Measurements from ENCODE around the gene SLC4A4.
"Not testable (repeated sequence)": the region's sequence is repeated elsewhere in the genome, so short reads cannot be mapped to it uniquely, and the experiment has no call there.

SLC4A4 gene

DNA sequence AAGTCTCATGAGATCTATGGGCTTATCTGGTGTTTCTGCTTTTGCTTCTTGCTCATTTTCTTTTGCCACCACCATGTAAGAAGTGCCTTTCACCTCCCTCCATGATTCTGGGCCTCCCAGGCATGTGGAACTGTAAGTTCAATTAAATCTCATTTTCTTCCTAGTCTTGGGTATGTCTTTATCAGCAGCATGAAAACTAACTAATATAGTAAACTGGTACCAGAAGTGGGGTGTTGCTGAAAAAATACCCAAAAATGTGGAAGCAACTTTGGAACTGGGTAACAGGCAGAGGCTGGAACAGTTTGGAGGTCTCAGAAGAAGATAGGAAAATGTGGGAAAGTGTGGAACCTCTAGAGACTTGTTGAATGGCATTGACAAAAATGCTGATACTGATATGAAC lies 70.1 kb downstream of the SLC4A4 start:
- DNase-seq (ENCODE audit: low read depth in 2 of 2), result not testable (repeated sequence)

GRCh38 chr4:71411981-71412380 lies 73.2 kb downstream of the SLC4A4 start:
- DNase-seq (ENCODE audit: low read depth in 2 of 2), result no peak

GRCh38 chr4:71415491-71415890 lies 76.7 kb downstream of the SLC4A4 start:
- DNase-seq (ENCODE audit: low read depth in 2 of 2), result no peak

DNA sequence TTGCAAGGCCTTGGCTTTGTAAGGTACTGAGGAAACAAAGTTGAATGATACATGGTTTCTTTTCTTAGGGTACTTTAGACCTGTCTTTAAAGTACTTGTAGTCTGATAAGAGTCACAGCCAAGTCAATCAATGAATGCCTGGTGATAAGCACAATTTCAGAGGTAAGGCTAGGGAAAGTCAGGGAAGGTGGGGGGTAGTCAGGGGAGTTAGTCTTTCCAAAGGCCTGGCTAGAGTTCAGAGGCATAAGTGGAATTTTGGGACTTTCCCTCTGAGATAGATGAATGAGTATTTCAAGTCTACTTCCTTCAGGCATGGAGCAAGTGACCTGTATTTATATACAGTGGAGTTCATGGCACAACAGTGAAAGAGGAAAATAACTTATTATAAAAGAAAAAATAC lies 78.3 kb downstream of the SLC4A4 start:
- DNase-seq (ENCODE audit: low read depth in 2 of 2), result no peak

GRCh38 chr4:71426381-71427042 lies 87.7 kb downstream of the SLC4A4 start:
- DNase-seq (ENCODE audit: low read depth in 2 of 2), result no peak

DNA sequence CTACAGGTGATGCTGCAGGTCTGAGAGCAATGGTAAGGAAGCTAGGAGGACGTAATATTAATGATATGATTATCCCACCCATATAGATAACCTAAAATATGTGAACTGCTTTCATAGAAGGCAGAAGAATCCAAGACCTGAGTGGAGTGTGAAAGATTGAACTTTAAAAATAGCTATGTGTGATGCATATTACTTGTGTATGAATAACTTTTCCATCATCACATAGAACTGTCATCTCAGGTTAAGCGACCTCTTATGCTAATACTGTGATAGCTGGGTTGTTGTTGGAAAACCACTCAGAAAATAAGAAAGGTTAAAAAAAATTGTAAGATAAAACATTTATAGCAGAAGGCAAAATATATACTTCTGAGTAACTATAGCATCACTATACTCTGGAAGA lies 90.3 kb downstream of the SLC4A4 start:
- DNase-seq (ENCODE audit: low read depth in 2 of 2), result no peak

- no peak for DNase-seq (ENCODE audit: low read depth in 2 of 2)
Observed at GRCh38 chr4:71429962-71430361, 91.1 kb downstream of the SLC4A4 start.

DNA sequence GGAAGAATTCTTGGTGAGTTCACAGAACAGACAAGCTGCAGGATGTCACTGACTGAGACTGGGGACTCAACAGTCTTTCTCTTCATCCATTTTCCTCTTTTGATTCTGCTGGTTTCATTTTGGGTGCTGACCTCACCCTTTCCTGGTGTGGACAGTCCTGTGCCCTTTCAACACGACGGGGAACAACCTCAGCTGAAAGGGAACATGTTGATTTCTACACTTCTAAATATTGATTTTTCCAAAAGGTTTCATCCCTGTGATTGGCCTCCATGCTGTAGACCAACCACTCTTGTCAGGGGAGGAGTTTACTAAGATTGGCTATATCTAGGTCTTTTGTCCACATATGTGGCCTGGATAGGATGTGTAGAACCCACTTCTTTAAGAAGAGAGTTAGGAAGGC lies 91.8 kb downstream of the SLC4A4 start:
- no peak for DNase-seq (ENCODE audit: low read depth in 2 of 2)

DNA sequence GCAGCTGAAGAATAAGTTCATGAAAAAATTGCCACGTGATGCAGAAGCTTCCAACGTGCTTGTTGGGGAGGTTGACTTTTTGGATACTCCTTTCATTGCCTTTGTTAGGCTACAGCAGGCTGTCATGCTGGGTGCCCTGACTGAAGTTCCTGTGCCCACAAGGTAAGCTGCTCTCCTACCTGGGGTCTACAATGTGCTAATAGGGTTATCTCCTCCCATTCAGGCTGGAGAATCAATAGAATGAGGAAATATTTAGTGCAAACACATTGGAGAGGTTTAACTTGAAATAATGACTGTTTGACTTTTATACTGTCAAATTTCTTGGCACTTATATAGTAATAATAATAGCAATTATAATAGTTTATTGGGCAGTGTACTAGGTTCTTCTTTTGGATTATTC lies 101.8 kb downstream of the SLC4A4 start:
- no peak for DNase-seq (ENCODE audit: low read depth in 2 of 2)

DNA sequence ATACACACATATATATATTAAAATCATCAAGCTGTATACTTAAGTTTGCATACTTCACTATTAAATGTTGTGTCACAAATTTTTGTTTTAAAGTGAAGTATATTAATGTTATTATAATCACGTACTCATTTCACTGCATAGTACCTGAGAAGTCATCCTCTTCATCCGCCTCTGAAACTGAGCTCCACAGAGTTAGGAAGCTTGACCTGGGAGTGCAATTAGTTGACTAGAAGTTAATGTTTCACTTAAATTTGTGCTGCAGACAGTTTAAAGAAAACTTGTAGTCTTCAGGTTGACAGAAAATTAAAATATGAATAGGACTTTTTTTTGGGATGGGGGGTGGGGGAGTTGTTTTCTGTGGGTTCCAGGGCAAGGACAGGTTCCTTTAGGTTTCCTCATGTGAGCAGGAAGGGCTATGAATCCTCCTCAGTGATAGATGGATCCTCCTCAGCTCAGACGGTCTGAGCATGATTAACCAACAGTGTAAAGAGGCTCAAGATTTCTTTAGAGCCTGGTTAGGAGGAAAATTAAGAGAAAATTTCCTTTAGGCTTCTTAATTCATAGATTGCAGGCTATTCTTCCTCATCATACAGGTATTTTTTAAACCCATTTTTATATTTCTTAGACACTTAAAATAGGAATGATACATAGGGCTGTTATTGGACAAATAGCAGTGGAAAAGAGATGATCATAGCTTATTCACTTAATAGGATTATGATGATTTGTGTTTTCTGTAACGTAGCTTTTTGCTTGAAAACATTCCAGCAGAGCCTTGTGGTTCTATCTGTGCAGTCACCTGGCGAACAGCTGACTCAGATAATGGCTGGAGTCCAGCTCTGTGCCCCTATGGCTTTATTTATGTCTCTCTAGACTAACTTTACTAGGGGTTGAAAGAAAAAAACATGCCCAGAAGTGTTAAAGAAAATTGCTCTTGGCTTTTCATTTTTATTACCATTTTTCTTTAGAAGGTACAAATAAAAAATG lies 102.7 kb downstream of the SLC4A4 start:
- no peak for DNase-seq (ENCODE audit: low read depth in 2 of 2)

GRCh38 chr4:71442336-71442735 lies 103.5 kb downstream of the SLC4A4 start:
- no peak for DNase-seq (ENCODE audit: low read depth in 2 of 2)

DNA sequence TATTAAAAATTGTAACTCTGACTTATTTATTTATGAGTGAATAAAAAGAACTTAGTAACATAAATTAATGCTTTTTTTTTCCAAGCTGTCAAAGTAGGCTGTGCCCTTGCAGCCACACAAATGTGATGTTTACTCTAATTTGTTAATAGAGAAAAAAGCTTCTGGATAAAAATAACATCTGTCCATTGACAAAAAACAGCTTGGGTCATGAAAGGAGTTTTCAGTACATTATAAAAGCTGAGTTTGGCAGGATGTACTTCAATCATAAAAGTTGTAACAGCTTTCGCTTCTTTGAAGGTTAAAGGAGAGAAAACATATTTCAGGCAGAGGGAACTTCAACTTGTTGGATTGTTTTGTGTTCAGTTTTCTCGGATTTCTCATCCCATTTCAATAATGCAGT lies 105.6 kb downstream of the SLC4A4 start:
- no peak for DNase-seq (ENCODE audit: low read depth in 2 of 2)

- no peak for DNase-seq (ENCODE audit: low read depth in 2 of 2)
Observed at GRCh38 chr4:71445811-71446210, 107.0 kb downstream of the SLC4A4 start.

- DNase-seq (ENCODE audit: low read depth in 2 of 2), result no peak
Observed at GRCh38 chr4:71446479-71447081, 107.8 kb downstream of the SLC4A4 start.

DNA sequence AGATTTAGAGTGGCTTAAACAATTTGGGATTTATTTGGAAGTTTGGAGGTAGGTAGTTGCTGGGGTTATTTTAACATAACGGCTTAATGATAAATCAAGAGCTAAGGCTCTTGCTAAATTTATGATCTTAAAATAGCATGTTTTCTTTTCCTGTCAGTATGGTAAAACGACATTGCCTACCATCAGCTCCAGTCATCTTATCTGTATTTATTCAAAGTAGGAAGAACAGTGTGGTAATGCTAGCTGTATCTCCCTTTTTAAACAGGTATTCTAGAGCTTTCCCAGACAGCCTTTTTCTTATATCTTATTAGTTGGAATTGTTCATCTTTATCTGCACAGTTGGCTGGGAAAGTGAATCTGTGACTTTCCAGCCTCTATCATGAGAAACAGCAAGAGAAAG lies 110.2 kb downstream of the SLC4A4 start:
- no peak for DNase-seq (ENCODE audit: low read depth in 2 of 2)

- DNase-seq (ENCODE audit: low read depth in 2 of 2), result no peak
Observed at GRCh38 chr4:71449878-71450277, 111.1 kb downstream of the SLC4A4 start.

GRCh38 chr4:71453531-71453930 lies 114.7 kb downstream of the SLC4A4 start:
- no peak for DNase-seq (ENCODE audit: low read depth in 2 of 2)

DNA sequence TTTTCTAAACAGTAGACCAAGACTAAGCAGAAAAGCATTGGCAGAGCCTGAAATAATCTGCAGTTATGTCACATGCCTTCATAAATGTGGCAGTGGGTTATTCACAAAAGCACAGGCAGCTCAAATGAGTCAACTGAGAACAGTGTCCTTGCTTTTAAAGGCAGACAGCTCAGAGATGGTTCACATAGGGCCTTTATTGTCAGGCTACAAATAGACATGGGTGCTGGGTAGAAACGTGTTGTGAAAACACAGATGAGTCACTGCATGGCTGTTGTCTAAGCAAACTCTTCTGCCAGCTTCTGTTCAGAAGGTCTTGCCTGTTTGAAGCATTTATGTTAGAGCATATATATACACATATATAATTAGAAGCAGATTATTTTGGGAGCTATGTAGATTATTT lies 118.0 kb downstream of the SLC4A4 start:
- no peak for DNase-seq (ENCODE audit: low read depth in 2 of 2)

GRCh38 chr4:71460371-71460770 lies 121.6 kb downstream of the SLC4A4 start:
- DNase-seq (ENCODE audit: low read depth in 2 of 2), result no peak

- DNase-seq (ENCODE audit: low read depth in 2 of 2), result no peak
Observed at GRCh38 chr4:71461422-71461821, 122.6 kb downstream of the SLC4A4 start.

DNA sequence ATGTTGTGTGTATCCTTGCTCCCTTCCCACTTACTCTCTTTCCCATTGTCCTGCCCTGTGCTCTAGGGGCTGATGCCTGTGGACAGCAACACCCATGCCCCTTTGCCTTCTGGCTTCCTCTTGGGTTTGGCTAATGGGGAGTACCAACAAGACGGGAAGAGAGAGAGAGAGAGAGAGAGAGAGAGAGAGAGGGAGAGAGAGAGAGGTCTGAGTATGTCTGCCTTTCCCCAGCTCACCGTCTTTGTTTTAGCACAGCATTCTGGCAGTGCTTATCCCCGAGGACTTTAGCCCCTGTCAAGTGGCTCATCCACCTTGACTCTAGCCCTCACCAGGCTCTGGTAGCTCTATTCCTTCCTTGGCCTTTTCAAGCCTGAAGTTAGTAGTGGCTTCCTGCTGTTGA lies 128.0 kb downstream of the SLC4A4 start:
- no peak for DNase-seq (ENCODE audit: low read depth in 2 of 2)

- DNase-seq (ENCODE audit: low read depth in 2 of 2), result no peak
Observed at GRCh38 chr4:71468116-71468710, 129.4 kb downstream of the SLC4A4 start.
